KMS-11 (cell line): Measurements from ENCODE around the gene SH3GL3.

Experiments
- H2AFZ ChIP-seq: fragments of 200-600 bp; sonication (generic); 2 replicates; pipeline ENCODE4 v1.6.1; 2016; ENCODE audit warnings: antibody characterized with exemption, mixed run types, low read depth
- H3K27ac ChIP-seq: fragments of 200-600 bp; sonication (generic); 2 replicates; pipeline ENCODE4 v1.6.1; 2016; ENCODE audit warnings: mild to moderate bottlenecking, mixed run types
- H3K27me3 ChIP-seq: fragments of 200-600 bp; sonication (generic); 2 replicates; pipeline ENCODE4 v1.6.1; 2017; ENCODE audit warnings: mild to moderate bottlenecking, low read depth, mixed run types, moderate library complexity; ENCODE audit not compliant: insufficient read depth
- H3K36me3 ChIP-seq: fragments of 200-600 bp; sonication (generic); 2 replicates; pipeline ENCODE4 v1.6.1; 2017; ENCODE audit warnings: mild to moderate bottlenecking, mixed run types; ENCODE audit not compliant: insufficient read depth
- H3K4me1 ChIP-seq: fragments of 200-600 bp; sonication (generic); 2 replicates; pipeline ENCODE4 v1.6.1; 2016; ENCODE audit warnings: mild to moderate bottlenecking, low read depth, mixed run types; ENCODE audit not compliant: poor library complexity, severe bottlenecking
- H3K4me2 ChIP-seq: fragments of 200-600 bp; sonication (generic); 2 replicates; pipeline ENCODE4 v1.7.0; 2016; ENCODE audit warnings: mild to moderate bottlenecking, mixed run types
- H3K4me3 ChIP-seq: fragments of 200-600 bp; sonication (generic); IDR thresholded peaks from 2 replicates; pipeline ENCODE4 v1.6.1; 2017; ENCODE audit warnings: low read depth, low read length, mixed read lengths; ENCODE audit not compliant: insufficient read depth
- H3K79me2 ChIP-seq: fragments of 200-600 bp; sonication (generic); 2 replicates; pipeline ENCODE4 v1.6.1; 2016; ENCODE audit warnings: low read depth, mixed run types; ENCODE audit not compliant: insufficient read depth
- H3K9ac ChIP-seq: fragments of 200-600 bp; sonication (generic); 2 replicates; pipeline ENCODE4 v1.6.1; 2016; ENCODE audit warnings: mild to moderate bottlenecking, mixed run types
- H4K20me1 ChIP-seq: fragments of 200-600 bp; sonication (generic); 2 replicates; pipeline ENCODE4 v1.6.1; 2016; ENCODE audit warnings: mild to moderate bottlenecking, mixed run types; ENCODE audit not compliant: insufficient read depth
- CTCF ChIP-seq: fragments of 200-600 bp; sonication (generic); conservative IDR thresholded peaks from 2 replicates; pipeline ENCODE4 v1.6.1; 2017; ENCODE audit warnings: low read depth, mild to moderate bottlenecking, antibody characterized with exemption, low read length, moderate library complexity, mixed read lengths

The SH3GL3 gene

GRCh38 chr15:83585601-83586335, 138.6 kb downstream of the SH3GL3 start:
- Histone ChIP-seq H3K36me3 (no peaks in the 10 kb centered on the region), H3K27me3 (no peaks in the 10 kb centered on the region), H2AFZ (no peak overlapping the region), H3K79me2 (no peaks in the 10 kb centered on the region), H3K4me3 (no peak overlapping the region), H4K20me1 (no peaks in the 10 kb centered on the region), H3K27ac (no peak overlapping the region), H3K4me2 (no peak overlapping the region), H3K9ac (no peak overlapping the region), H3K4me1 (no peaks in the 10 kb centered on the region)
- no peak for TF ChIP-seq CTCF

GRCh38 chr15:83587091-83587490, 139.9 kb downstream of the SH3GL3 start:
- Histone ChIP-seq H3K27me3 (no peaks in the 10 kb centered on the region), H3K36me3 (no peaks in the 10 kb centered on the region), H3K4me1 (no peaks in the 10 kb centered on the region), H4K20me1 (no peaks in the 10 kb centered on the region), H2AFZ (no peak overlapping the region), H3K4me2 (no peak overlapping the region), H3K79me2 (no peaks in the 10 kb centered on the region), H3K27ac (no peak overlapping the region), H3K4me3 (no peak overlapping the region), H3K9ac (no peak overlapping the region)
- TF ChIP-seq CTCF = no peak

- H3K4me1 ChIP-seq = no peaks in the 10 kb centered on the region
- no peak overlapping the region for H3K9ac ChIP-seq
- H3K79me2 ChIP-seq = no peaks in the 10 kb centered on the region
- H3K27ac ChIP-seq = no peak overlapping the region
- no peak for TF ChIP-seq CTCF
- H3K4me3 ChIP-seq = no peak overlapping the region
- no peaks in the 10 kb centered on the region for H3K36me3 ChIP-seq
- H3K27me3 ChIP-seq = no peaks in the 10 kb centered on the region
- no peak overlapping the region for H2AFZ ChIP-seq
- H3K4me2 ChIP-seq = no peak overlapping the region
- no peaks in the 10 kb centered on the region for H4K20me1 ChIP-seq
Observed at GRCh38 chr15:83588441-83588840, 141.3 kb downstream of the SH3GL3 start.

GRCh38 chr15:83592370-83593040, 145.4 kb downstream of the SH3GL3 start:
- H3K79me2 ChIP-seq = no peaks in the 10 kb centered on the region
- H3K9ac ChIP-seq = no peak overlapping the region
- no peaks in the 10 kb centered on the region for H3K4me1 ChIP-seq
- no peak for TF ChIP-seq CTCF
- no peaks in the 10 kb centered on the region for H3K36me3 ChIP-seq
- H2AFZ ChIP-seq = no peak overlapping the region
- H3K4me2 ChIP-seq = no peak overlapping the region
- H4K20me1 ChIP-seq = no peaks in the 10 kb centered on the region
- no peaks in the 10 kb centered on the region for H3K27me3 ChIP-seq
- H3K4me3 ChIP-seq = no peak overlapping the region
- no peak overlapping the region for H3K27ac ChIP-seq
